ENCODE measurements around the gene MSANTD7. TPM values are rescaled to one million over a fixed set of nuclear protein-coding genes. Genes with fewer than 3 reads are reported as not detected.
"Not testable (repeated sequence)": the region's sequence is repeated elsewhere in the genome, so short reads cannot be mapped to it uniquely, and the experiment has no call there.

The MSANTD7 gene
- total RNA-seq, 1 donor from 2014 or later, result 22.3 TPM

- no peak for DNase-seq (ENCODE audit: low read depth, low spot score)
Measured at GRCh38 chr10:14837003-14837756, 926 bp upstream of the MSANTD7 start.

DNA sequence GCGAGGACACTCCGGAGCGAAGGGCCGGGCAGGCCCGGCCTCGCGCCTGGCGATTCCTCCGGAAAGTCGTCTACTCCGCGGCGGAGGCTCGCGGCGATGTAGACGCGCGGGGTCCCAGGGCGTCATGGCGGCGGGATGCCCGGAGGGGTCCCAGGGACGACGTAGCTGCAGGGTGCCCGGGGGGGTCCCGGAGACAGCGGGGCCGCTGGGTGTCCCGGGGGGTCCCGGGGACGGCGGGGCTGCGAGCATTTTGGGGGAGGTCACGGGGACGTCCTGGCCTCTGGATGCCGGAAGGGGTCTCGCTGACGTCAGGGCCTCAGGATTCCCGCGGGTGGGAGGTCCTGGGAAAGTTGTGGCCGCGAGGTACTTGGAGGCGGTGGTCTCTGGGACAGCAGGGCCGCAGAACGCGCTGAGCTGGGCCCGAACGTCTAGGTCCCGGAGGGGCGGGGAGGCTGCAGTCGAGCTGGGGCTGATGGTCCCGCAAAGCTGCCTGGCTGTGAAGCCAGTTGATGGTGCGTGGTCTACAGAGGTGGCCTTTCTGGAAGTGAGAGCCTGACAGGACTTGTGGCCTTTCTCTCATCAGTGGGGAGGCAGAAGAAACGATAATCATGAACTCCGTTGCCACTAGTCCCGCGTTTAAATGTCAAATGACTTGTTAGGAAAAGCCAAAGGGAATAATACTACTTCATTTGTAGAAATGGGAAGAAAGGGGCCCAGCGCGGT lies 637 bp downstream of the MSANTD7 start:
- no peak for DNase-seq (ENCODE audit: low read depth, low spot score)

GRCh38 chr10:14839305-14839695 lies 1.2 kb downstream of the MSANTD7 start:
- no peak for DNase-seq (ENCODE audit: low read depth, low spot score)

DNA sequence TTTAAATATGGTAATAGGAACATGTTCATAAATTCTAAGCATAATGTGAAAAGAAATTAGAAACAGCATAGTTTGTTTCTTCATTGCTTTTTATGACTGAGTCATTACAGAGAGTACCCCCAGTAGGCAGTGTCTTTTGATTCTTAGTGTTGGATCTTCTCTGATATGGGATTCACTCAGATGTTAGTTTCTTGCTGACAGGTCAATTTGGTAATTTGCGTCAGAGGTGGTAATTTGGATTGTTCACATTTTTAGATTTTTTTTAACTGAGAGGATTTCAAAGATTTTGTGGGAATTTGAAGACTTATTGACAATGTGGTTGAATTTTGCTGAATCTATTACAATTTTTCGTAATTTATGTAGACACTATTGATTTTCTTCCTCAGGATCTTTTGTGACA lies 2.1 kb downstream of the MSANTD7 start:
- DNase-seq (ENCODE audit: low read depth, low spot score), result no peak

DNA sequence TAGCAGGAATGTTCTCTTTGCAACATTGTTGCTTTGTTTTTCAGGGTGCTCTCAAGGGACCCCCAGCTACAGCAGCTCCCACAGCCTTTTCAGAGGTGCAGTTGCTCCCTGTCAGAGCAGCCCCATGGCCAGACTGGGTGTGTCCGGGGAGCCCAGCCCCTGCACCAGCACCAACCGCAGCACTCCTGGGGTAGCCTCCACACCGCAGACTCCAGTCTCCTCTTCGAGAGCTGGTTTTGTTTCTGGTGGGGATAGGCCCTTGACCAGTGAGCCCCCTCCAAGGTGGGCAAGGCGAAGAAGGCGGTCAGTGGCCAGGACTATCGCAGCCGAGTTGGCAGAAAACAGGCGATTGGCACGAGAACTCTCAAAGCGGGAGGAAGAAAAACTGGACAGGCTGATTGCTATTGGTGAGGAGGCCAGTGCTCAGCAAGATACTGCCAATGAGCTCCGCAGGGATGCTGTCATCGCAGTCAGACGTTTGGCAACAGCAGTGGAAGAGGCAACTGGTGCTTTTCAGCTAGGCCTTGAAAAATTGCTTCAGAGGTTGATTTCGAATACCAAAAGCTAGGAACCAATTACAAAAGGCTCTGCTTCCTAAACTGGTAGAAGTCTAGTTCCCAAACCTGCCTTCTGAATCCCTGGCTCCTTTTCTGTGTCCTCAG lies 5.4 kb downstream of the MSANTD7 start:
- DNase-seq (ENCODE audit: low read depth, low spot score), result no peak

- no peak for DNase-seq (ENCODE audit: low read depth, low spot score)
Measured at GRCh38 chr10:14844948-14845347, 6.8 kb downstream of the MSANTD7 start.

GRCh38 chr10:14852236-14852635 lies 14.1 kb downstream of the MSANTD7 start:
- DNase-seq (ENCODE audit: low read depth, low spot score), result no peak

DNA sequence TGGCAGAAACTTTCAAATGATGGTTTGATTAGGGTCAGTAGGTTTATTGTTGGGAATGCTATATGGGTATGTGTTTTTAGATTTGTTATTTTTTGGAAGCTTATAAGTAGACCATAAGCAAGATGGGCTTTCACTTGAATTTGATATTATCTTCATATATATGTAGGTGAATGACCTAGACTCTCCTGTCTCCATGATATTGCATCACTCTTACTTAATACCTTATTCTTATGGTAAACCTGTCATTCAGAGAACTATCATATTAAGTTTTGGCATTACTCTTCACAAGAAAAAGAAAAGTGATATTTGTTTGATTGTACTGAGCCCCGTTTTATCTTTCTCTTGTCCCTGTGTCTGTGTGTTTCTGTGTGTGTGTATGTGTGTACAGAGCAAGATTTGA lies 17.3 kb downstream of the MSANTD7 start:
- DNase-seq (ENCODE audit: low read depth, low spot score), result no peak

- DNase-seq (ENCODE audit: low read depth, low spot score), result no peak
Measured at GRCh38 chr10:14858338-14858960, 20.3 kb downstream of the MSANTD7 start.

DNA sequence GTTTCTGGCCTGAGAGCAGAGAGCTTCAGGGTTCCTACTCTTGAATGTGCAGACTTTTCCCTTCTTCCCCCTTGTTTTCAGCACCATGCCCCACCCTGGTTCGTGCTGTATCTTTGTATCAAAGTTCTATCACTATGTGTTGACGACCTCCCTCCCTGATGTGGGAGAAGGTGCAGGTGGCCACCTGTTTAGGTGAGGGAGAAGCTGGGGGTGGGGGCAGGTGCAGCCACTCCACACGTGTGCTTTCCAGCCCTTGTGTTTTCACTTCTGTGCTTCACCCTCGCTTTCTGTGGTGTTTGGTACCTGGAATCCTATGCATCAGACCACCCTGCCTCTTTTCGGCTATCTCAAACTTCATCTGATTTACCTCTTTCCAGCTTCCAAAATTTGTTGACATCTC lies 20.9 kb downstream of the MSANTD7 start:
- no peak for DNase-seq (ENCODE audit: low read depth, low spot score)

- no peak for DNase-seq (ENCODE audit: low read depth, low spot score)
Measured at GRCh38 chr10:14859775-14860174, 21.7 kb downstream of the MSANTD7 start.

DNA sequence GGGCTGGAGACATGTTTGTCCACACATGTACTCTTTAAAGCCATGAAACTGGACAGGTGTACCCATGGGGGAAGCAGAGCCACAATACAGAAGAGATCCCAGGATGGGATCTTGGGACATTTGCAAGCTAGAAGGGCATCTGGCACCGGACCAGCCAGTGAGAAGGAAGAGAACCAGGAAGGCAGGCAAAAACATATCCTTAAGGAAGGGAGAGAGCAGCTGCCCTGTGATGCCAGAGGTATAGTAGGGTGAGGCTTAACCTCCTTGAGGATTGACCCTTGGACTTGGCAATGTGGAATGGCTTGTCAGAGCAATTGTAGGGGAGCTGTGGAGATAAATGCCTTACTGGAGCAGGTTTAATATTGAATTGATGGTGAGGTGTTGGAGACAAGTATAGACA lies 22.7 kb downstream of the MSANTD7 start:
- no peak for DNase-seq (ENCODE audit: low read depth, low spot score)

- not testable (repeated sequence) for DNase-seq (ENCODE audit: low read depth, low spot score)
Measured at GRCh38 chr10:14864466-14864865, 26.4 kb downstream of the MSANTD7 start.

DNA sequence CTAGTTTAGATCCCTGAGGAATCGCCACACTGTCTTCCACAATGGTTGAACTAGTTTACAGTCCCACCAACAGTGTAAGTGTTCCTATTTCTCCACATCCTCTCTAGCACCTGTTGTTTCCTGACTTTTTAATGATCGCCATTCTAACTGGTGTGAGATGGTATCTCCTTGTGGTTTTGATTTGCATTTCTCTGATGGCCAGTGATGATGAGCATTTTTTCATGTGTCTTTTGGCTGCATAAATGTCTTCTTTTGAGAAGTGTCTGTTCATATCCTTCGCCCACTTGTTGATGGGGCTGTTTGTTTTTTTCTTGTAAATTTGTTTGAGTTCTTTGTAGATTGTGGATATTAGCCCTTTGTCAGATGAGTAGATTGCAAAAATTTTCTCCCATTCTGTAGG lies 26.8 kb downstream of the MSANTD7 start:
- DNase-seq (ENCODE audit: low read depth, low spot score), result not testable (repeated sequence)

DNA sequence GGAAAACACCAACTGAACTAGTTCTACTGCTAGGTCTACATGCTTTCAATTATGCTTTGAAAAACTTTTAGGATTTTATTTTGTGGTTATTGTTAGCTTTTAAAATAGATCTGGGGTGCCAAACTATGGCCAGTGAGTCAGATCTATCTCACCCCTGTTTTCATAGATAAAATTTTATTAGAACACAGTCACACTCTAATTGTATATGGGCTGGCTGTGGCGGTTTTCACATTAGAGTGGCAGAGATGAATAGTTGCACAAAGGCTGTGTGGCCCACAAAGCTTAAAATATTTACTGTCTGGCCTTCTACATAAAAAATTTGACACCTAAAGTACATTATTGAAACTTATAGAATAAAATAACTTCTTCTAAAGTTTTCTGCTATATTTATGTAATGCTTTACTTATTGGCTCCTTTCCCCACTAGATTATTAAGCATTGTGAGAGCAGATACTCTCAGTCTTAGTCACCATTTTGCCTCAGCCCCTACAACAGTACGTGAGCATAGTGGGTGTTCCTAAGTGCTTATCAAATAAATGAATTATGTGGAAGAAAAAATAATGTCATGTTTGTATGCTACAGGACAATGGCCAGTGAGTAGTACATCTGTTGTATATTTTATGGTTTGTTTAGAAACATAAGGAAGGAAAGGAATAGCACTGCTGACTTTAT lies 35.1 kb downstream of the MSANTD7 start:
- no peak for DNase-seq (ENCODE audit: low read depth, low spot score)

DNA sequence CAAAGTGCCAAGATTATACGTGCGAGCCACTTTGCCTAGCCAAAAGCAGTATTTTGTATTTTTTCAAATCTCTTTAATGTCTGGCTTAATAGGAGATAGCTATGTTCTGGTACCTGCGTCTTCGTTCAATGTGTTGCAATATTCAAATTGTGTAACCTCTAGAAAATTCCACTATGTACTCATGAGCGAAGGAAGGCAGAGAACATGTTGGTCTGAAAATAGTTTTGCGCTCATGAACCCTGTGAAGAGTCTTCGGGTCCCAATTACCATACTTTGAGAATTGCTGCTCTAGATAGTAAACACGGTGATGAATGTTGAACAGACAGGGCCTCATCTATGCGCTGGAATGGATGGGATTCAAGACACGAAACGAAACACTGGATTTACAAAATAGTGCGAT lies 37.8 kb downstream of the MSANTD7 start:
- DNase-seq (ENCODE audit: low read depth, low spot score), result no peak

- no peak for DNase-seq (ENCODE audit: low read depth, low spot score)
Measured at GRCh38 chr10:14876764-14877163, 38.7 kb downstream of the MSANTD7 start.

- DNase-seq (ENCODE audit: low read depth, low spot score), result peak; percentile 86
Measured at GRCh38 chr10:14878266-14879123, 40.4 kb downstream of the MSANTD7 start, which contains the start of gene SUV39H2. SUV39H2 (plus strand) TSS chr10:14878866; CDS start chr10:14878889, 23 bp downstream.

GRCh38 chr10:14879124-14879927 lies 41.2 kb downstream of the MSANTD7 start:
- no peak for DNase-seq (ENCODE audit: low read depth, low spot score)

- DNase-seq (ENCODE audit: low read depth, low spot score), result no peak
Measured at GRCh38 chr10:14879928-14880193, 41.8 kb downstream of the MSANTD7 start.
